HG02642 (cell line): Measurements from ENCODE around the gene NYNRIN.

Experiments used
- ATAC-seq: cut with Tn5 transposase; IDR thresholded peaks from one replicate; pipeline ENCODE4 v1.9.1; 2021; ENCODE audit warnings: mild to moderate bottlenecking; ENCODE audit not compliant: unreplicated experiment, poor library complexity

The NYNRIN gene

DNA sequence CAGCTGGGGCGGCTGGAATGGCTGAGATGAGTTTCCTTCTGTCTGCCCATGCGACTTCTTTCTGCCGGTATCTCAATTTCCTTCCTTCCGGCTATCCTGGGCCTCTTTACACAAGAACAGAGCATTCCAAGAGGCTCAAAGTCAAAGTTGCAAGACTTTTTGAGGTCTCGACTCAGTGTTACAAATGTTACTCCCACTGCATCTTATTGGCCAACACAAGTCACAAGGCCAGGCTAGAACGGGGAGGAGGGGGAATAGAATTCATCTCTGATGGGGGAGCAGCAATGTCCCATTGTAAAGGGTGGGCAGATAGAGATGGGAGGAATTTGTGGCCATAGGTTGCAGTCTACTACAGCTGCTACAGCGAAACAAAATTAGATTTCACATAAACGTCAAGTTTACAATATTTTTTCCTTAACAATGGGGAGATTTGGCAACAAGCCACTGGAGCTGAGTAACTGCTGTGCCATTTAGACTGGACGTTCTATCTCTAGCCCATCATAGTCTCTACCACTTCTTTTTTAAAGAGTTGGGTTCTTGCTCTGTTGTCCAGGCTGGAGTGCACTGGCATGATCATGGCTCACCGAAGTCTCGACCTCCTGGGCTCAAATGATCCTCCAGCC lies 9.5 kb upstream of the NYNRIN start:
- no peak for ATAC-seq

GRCh38 chr14:24390701-24391468 lies 7.9 kb upstream of the NYNRIN start:
- ATAC-seq, result no peak

- ATAC-seq, result no peak
Measured at GRCh38 chr14:24392325-24393091, 6.3 kb upstream of the NYNRIN start.

DNA sequence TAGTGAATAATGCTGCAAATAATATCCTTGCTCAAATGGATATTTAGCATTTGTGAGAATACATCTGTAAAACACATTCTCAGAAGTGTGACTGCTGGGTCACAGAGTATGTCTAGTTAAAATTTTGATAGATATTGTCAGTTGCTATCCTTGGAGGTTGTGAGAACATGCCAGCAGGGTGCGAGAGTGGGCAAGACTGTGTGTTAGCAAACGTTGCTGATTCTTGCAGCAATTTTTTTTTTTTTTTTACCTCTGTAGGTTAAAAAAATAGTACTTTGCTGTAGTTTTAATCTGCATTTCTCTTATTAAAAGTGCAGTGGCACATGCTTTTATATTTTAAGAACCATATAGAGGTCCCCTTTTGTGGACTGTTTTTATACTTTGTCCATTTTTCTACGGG lies 4.5 kb upstream of the NYNRIN start:
- no peak for ATAC-seq

- ATAC-seq, result no peak
Measured at GRCh38 chr14:24395609-24396582, 2.9 kb upstream of the NYNRIN start.

DNA sequence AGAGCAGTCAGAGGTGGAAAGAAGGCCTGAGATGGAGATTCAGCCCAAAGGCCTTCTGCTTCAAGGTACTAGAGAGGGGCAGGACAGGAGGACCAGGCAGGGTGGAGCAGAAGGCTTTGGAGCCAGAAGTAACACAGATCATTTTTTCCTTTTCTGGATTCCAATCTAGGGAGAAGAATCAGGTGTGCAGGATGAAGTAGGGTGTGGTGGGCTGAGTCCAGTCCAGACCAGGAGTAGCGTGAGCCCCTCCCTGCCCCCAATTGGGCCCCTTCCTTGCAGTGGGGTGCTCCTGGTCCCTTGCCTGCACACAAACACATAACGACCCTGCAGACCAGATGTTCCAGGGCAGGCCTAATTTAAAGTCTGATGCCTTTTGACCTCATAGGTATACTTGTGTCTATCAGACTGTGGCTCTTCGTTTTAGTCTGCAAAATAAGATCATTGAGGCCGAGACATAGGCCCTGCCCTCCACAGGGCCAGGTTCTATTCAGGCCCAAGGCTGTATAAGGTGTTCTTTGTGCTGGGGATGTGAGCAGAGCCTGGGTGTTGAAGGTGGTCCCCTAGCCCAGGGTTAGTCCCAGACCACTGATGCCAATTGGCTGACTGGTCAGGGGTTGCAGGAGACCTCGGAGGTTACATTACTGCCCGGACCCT lies 1.0 kb upstream of the NYNRIN start:
- no peak for ATAC-seq

DNA sequence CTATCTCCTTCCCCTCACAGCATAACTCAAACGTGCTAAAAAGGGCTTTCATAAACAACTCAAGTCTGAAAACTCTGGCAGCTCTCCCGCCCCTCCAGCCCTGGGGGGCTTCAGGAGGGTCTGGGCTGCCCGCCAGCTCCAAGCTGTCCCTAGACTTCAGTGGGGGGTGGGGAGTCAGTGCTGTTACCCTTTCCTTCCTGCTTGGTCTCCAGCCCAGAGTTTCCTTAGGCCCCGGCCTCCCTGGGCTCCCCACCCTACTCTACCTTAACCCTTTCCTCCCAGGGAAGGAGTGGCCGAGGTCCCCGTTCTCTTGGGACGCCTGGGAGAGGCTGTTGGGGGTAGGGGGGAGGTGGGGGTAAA lies 530 bp upstream of the NYNRIN start:
- ATAC-seq, result no peak

- ATAC-seq, result no peak
Measured at GRCh38 chr14:24399447-24399822, 632 bp downstream of the NYNRIN start.

- no peak for ATAC-seq
Measured at GRCh38 chr14:24399999-24400718, 1.4 kb downstream of the NYNRIN start.

- no peak for ATAC-seq
Measured at GRCh38 chr14:24401810-24402702, 3.3 kb downstream of the NYNRIN start.

DNA sequence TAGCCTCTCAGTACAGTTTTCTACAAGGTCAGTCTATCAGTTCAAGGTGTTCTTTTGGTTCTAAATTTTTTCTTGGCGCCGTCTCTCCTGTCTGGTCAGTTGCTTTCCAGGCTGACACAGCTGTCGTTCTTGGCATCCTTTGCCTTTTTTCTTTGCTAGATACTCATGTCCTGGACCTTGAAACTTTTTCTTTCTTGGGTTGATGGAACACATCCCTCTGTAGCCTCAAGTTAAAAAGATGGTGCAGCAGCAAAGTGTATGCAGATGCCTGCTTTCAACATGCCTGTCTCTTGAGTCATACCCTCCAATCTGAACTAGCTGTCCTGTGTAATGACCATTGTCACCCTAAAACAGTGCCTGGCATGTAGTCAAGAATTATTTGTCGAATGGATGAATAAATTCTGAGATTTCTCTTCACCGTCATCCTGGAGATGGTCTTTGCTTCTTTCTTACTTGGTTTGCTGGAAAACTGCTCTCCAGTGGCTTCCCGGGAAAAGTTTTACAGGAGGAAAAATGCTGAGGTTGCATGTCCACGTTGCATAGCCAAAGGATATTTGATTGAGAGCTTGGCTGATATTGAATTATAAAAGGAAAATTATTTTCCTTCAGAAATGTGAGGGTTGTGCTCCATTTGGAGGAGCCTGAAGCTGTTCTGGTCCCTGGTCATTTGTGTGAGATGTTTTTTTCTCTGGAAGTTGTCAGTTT lies 4.6 kb downstream of the NYNRIN start:
- no peak for ATAC-seq

DNA sequence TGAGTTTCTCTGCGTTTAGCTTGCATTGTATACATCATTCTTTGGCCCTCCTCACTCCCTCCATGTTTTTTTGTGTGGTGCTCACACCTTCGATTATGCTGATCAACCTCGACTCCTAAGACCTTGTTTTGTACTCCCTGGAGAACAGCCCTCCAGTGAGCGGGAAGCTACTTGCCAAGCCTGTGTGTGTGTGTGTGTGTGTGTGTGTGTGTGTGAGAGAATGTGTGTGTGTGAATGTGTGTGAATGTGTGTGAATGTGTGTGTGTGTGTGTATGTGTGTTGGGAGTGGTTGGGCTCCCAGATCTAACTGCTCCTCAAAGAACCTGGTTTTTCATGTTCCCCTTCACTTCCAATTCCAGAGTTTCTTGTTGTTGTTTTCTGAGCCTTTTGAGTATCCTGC lies 6.0 kb downstream of the NYNRIN start:
- ATAC-seq, result no peak

GRCh38 chr14:24406416-24406815 lies 7.6 kb downstream of the NYNRIN start:
- ATAC-seq, result no peak

- ATAC-seq, result no peak
Measured at GRCh38 chr14:24407608-24408325, 9.0 kb downstream of the NYNRIN start.

DNA sequence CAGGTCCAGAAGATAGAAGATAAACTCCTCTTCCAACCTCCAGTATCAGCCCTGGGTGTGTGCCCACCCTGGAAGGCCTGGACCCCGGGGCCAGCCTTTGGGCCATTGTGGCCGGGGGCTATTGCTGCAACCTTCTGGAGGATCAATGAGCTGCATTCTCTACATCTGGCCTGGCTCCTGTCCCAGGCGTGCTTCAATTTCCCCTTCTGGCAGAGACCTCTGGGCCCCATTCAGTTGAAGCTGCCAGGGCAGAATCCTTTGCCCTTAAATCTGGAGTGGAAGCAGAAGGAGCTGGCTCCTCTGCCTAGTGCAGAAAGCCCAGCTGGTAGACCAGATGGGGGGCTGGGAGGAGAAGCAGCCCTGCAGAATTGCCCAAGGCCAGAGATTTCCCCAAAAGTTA lies 10.0 kb downstream of the NYNRIN start:
- no peak for ATAC-seq

- ATAC-seq, result no peak
Measured at GRCh38 chr14:24409192-24409591, 10.4 kb downstream of the NYNRIN start.

- no peak for ATAC-seq
Measured at GRCh38 chr14:24409956-24410355, 11.2 kb downstream of the NYNRIN start.
